Kidney epithelial cell (primary cell): ENCODE data around the gene GINS1. TPM values are rescaled to one million over a fixed set of nuclear protein-coding genes. Genes with fewer than 3 reads are reported as not detected.

Source experiments
- DNase-seq: peaks from one replicate; pipeline ENCODE4 v3.0.0-alpha.2; 2010; ENCODE audit warnings: low read depth
- H3K27me3 ChIP-seq: 2 replicates; pipeline ENCODE4 v1.6.0; 2011; ENCODE audit warnings: low read length; ENCODE audit not compliant: control insufficient read depth, insufficient read depth
- H3K36me3 ChIP-seq: 2 replicates; pipeline ENCODE4 v1.5.1; 2011; ENCODE audit warnings: low read length; ENCODE audit not compliant: control insufficient read depth, insufficient read depth
- H3K4me3 ChIP-seq: 2 replicates; pipeline ENCODE4 v1.5.1; 2011; ENCODE audit warnings: low read depth, mild to moderate bottlenecking, control low read depth, low read length
- CTCF ChIP-seq: IDR thresholded peaks from 2 replicates; pipeline ENCODE4 v1.5.1; 2011; ENCODE audit warnings: mild to moderate bottlenecking, moderate library complexity, low read length, control low read depth, inconsistent platforms; ENCODE audit not compliant: insufficient read depth, poor library complexity, severe bottlenecking
- total RNA-seq: library from RNA; depleted of rRNA; stranded (reverse); fragments of >200 nt; gene quantifications from 2 replicates; pipeline ENCODE4 v1.2.3, GENCODE V29; 2015

GINS1 gene
- total RNA-seq, 1 donor from 2014 or later, result 6.6 TPM

DNA sequence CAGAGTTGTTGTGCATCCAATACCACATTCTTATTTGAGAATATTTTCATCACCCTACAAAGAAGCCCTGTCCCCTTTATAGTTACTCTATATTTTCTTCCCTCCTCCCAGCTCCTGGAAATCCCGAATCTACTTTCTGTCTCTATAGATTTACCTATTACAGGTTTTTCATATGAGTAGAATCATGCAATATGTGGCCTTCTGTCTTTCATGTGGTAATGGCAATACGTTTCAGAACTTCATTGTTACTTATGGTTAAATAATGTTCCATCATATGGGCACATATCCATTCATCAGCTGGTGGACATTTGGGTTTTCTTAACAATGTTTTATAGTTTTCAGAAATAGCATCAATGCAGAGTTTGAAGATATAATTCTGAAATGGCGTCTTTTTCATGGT, 17.1 kb downstream of the GINS1 start:
- DNase-seq, result no peak
- H3K4me3 ChIP-seq, result no peak overlapping the region
- no peaks in the 10 kb centered on the region for H3K27me3 ChIP-seq
- no peaks in the 10 kb centered on the region for H3K36me3 ChIP-seq
- no peak for TF ChIP-seq CTCF

GRCh38 chr20:25437153-25437581, 29.7 kb downstream of the GINS1 start:
- DNase-seq, result no peak
- no peak for TF ChIP-seq CTCF
- Histone ChIP-seq H3K36me3 (no peaks in the 10 kb centered on the region), H3K27me3 (no peaks in the 10 kb centered on the region), H3K4me3 (no peak overlapping the region)

DNA sequence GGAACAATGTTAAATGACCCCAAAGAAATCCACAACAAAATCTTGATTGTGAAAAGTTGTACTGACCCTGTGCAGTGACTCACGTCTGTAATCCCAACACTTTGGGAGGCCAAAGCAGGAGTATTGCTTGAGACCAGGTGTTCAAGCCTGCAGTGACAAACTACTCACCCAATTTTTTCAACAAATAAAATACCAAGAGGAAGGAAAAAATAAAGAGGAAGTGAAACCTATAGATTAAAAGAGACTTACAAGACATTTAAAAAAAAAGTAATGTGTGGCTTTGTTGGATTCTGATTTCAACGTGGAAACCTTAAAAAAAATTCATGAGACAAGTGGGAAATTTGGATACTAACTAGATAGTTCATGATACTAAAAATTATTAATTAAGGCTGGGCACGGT, 31.9 kb downstream of the GINS1 start:
- Histone ChIP-seq H3K4me3 (no peak overlapping the region), H3K36me3 (no peaks in the 10 kb centered on the region), H3K27me3 (no peaks in the 10 kb centered on the region)
- DNase-seq, result no peak
- TF ChIP-seq CTCF, result no peak

DNA sequence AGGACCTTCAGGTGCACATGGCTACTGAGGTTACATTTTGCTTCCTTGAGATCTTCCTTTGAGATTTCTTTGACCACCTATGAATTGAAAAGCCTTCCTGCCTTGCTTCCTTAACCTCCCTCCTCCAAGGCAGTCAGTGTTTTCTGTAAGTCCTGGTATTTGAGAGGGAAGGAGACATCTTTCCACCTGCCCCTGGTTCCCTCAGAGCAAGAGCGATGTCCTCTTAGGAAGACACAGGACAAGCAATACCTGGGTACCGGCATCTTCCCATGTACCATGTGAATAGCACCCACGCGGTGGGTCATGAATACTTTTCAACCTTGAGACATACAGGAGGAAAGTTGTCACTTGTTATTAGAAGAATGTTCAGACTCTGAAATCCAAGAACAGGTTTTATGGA, 37.1 kb downstream of the GINS1 start:
- peaks cover 1% of the 10 kb centered on the region for H3K36me3 ChIP-seq
- H3K4me3 ChIP-seq, result no peak overlapping the region
- no peaks in the 10 kb centered on the region for H3K27me3 ChIP-seq
- TF ChIP-seq CTCF, result no peak
- DNase-seq, result no peak

DNA sequence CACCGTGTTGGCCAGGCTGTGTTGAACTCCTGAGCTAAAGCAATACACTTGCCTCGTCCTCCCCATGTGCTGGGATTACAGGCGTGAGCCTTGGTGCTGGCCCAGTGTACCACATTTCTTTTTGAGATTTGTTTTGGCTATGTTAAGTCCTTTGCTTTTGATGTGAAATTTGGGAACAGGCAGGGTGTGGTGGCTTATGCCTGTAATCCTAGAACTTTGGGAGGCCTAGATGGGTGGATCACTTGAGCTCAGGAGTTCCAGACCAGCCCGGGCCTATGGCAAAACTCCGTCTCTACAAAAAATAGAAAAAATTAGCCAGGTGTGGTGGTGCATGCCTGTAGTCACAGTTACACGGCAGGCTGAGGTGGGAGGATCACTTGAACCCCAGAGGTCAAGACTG, 40.2 kb downstream of the GINS1 start:
- no peak overlapping the region for H3K4me3 ChIP-seq
- H3K27me3 ChIP-seq, result no peaks in the 10 kb centered on the region
- DNase-seq, result no peak
- no peak for TF ChIP-seq CTCF
- peaks cover 1% of the 10 kb centered on the region for H3K36me3 ChIP-seq

- DNase-seq, result no peak
- H3K27me3 ChIP-seq, result no peaks in the 10 kb centered on the region
- no peak overlapping the region for H3K4me3 ChIP-seq
- H3K36me3 ChIP-seq, result peaks cover 1% of the 10 kb centered on the region
- no peak for TF ChIP-seq CTCF
These were observed 44.9 kb downstream of the GINS1 start for GRCh38 chr20:25452333-25452732.
